Keratinocyte (primary cell): ENCODE measurements around the gene TACR2. TPM values are rescaled to one million over a fixed set of nuclear protein-coding genes. Genes with fewer than 3 reads are reported as not detected.

Experiments
- DNase-seq: peaks from one replicate; pipeline ENCODE4 v3.0.0-alpha.2; 2011; ENCODE audit warnings: low read depth, missing footprints, low spot score
- FAIRE-seq: peaks from 2 replicates; lab custom pipeline; 2011; peaks lifted over from hg19 to GRCh38; lab: Jason Lieb, UNC
- H2AFZ ChIP-seq: 2 replicates; pipeline ENCODE4 v1.6.0; 2012; ENCODE audit warnings: low read length, control low read depth, inconsistent platforms; ENCODE audit not compliant: control insufficient read depth
- H3K27ac ChIP-seq: 2 replicates; pipeline ENCODE4 v1.5.1; 2011; ENCODE audit warnings: low read length; ENCODE audit not compliant: control insufficient read depth, insufficient read depth
- H3K27me3 ChIP-seq: 3 replicates; pipeline ENCODE4 v1.6.0; 2011; ENCODE audit warnings: low read length; ENCODE audit not compliant: control insufficient read depth, insufficient read depth; ENCODE audit errors: extremely low read depth
- H3K36me3 ChIP-seq, 2 experiments: 2 replicates in 1 of 2; 3 replicates in 1 of 2; pipeline ENCODE4 v1.5.1; 2011; ENCODE audit warnings: low read length in 2 of 2, mild to moderate bottlenecking in 1 of 2; ENCODE audit not compliant: control insufficient read depth in 2 of 2, insufficient read depth in 2 of 2; ENCODE audit errors: extremely low read depth in 1 of 2
- H3K4me1 ChIP-seq: 3 replicates; pipeline ENCODE4 v1.5.1; 2011; ENCODE audit warnings: low read length; ENCODE audit not compliant: control insufficient read depth, insufficient read depth; ENCODE audit errors: extremely low read depth
- H3K4me2 ChIP-seq: 3 replicates; pipeline ENCODE4 v1.6.0; 2011; ENCODE audit warnings: low read depth, low read length; ENCODE audit not compliant: control insufficient read depth, insufficient read depth; ENCODE audit errors: extremely low read depth
- H3K4me3 ChIP-seq, 3 experiments: fragments of 200-600 bp in 1 of 3; sonication (generic) in 1 of 3; 2 replicates in 2 of 3; 3 replicates in 1 of 3; pipeline ENCODE4 v1.5.1; 2011 to 2016; ENCODE audit warnings: low read length in 3 of 3, mild to moderate bottlenecking in 3 of 3, control low read depth in 2 of 3, inconsistent platforms in 1 of 3, low read depth in 1 of 3, mixed read lengths in 1 of 3, mixed run types in 1 of 3, moderate library complexity in 1 of 3; ENCODE audit not compliant: control insufficient read depth in 2 of 3, insufficient read depth in 2 of 3; ENCODE audit errors: extremely low read depth in 1 of 3
- H3K79me2 ChIP-seq: 2 replicates; pipeline ENCODE4 v1.6.0; 2012; ENCODE audit warnings: low read length; ENCODE audit not compliant: control insufficient read depth, insufficient read depth
- H3K9ac ChIP-seq: 3 replicates; pipeline ENCODE4 v1.6.0; 2011; ENCODE audit warnings: low read length; ENCODE audit not compliant: control insufficient read depth, insufficient read depth; ENCODE audit errors: extremely low read depth
- H3K9me1 ChIP-seq: 3 replicates; pipeline ENCODE4 v1.6.0; 2011; ENCODE audit warnings: low read length; ENCODE audit not compliant: control insufficient read depth, insufficient read depth; ENCODE audit errors: extremely low read depth
- H3K9me3 ChIP-seq: 2 replicates; pipeline ENCODE4 v1.5.1; 2012; ENCODE audit warnings: low read depth, low read length; ENCODE audit not compliant: control insufficient read depth
- H4K20me1 ChIP-seq: 3 replicates; pipeline ENCODE4 v1.6.0; 2011; ENCODE audit warnings: low read length; ENCODE audit not compliant: control insufficient read depth, insufficient read depth; ENCODE audit errors: extremely low read depth
- EZH2 ChIP-seq: IDR thresholded peaks from one replicate; pipeline ENCODE4 v1.6.1; 2012; ENCODE audit warnings: inconsistent platforms, mild to moderate bottlenecking, low read length, moderate library complexity
- dilution Hi-C: fragments of 300-500 bp; cut with MboI; formaldehyde crosslinking; loops from one replicate; pipeline ENCODE4 v1.7.0; 2020; ENCODE audit warnings: low sequenced_read_pairs; ENCODE audit not compliant: extremely low pct_ligation_motif_present
- polyA plus RNA-seq, 5 experiments: library from polyadenylated mRNA; depleted of rRNA in 3 of 5; stranded (reverse) in 3 of 5; stranded (forward) in 1 of 5; unstranded in 1 of 5; fragments of >200 nt; gene quantifications; 1 replicate in 1 of 5; 2 replicates in 3 of 5; 3 replicates in 1 of 5; pipeline versions ENCODE4 v1.2.1 to v1.2.3, GENCODE V29; 2011 to 2012; ENCODE audit warnings: missing spikeins in 2 of 5, low read depth in 1 of 5, low replicate concordance in 1 of 5
- TF ChIP-seq, protein P1 (sequence below), 3 experiments: IDR thresholded peaks in 1 of 3; conservative IDR thresholded peaks in 1 of 3; optimal IDR thresholded peaks in 1 of 3; 2 replicates in 2 of 3; 3 replicates in 1 of 3; pipeline versions ENCODE3 to v1.5.1; 2011; ENCODE audit warnings: low read length in 3 of 3, mild to moderate bottlenecking in 3 of 3, moderate library complexity in 2 of 3, control low read depth in 1 of 3, inconsistent platforms in 1 of 3; ENCODE audit not compliant: insufficient read depth in 2 of 3; ENCODE audit errors: extremely low read depth in 1 of 3

Gene TACR2
- polyA plus RNA-seq, 1 donor (not counting 4 experiments of a cell fraction or from before 2014, with no cell fraction given), result 0.07 TPM

DNA sequence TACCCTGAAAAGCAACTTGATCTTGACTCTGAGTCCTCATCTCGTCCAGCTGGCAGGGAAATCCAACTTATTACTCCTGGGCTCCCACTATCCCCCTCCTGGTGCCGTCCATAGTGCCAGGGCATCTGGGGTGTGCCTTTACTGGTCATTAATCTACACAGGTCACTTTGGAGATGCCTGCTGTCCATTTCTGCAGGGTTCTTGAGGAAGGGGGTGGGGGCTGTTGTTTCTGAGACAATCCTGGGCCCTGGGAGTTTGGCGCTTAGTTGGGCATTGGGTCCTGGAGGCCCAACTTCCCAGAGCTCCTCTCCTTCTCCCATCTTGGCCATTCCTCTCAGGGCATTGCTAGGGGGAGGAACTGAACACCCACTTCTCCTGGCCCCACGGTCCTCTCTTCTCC is 6.0 kb upstream of the TACR2 start:
- Histone ChIP-seq H3K27me3 (no peaks in the 10 kb centered on the region), H3K4me1 (peaks cover 10% of the 10 kb centered on the region), H4K20me1 (no peaks in the 10 kb centered on the region), H3K36me3 (no peaks in the 10 kb centered on the region), H3K4me2 (no peak overlapping the region), H2AFZ (no peak overlapping the region), H3K27ac (no peak overlapping the region), H3K9me3 (no peaks in the 10 kb centered on the region), H3K9ac (no peak overlapping the region), H3K9me1 (no peaks in the 10 kb centered on the region), H3K79me2 (no peaks in the 10 kb centered on the region), H3K4me3 (no peak overlapping the region)
- no peak for FAIRE-seq
- dilution Hi-C loops, result no loop called here
- no peak for TF ChIP-seq EZH2
- TF ChIP-seq, protein P1, sequence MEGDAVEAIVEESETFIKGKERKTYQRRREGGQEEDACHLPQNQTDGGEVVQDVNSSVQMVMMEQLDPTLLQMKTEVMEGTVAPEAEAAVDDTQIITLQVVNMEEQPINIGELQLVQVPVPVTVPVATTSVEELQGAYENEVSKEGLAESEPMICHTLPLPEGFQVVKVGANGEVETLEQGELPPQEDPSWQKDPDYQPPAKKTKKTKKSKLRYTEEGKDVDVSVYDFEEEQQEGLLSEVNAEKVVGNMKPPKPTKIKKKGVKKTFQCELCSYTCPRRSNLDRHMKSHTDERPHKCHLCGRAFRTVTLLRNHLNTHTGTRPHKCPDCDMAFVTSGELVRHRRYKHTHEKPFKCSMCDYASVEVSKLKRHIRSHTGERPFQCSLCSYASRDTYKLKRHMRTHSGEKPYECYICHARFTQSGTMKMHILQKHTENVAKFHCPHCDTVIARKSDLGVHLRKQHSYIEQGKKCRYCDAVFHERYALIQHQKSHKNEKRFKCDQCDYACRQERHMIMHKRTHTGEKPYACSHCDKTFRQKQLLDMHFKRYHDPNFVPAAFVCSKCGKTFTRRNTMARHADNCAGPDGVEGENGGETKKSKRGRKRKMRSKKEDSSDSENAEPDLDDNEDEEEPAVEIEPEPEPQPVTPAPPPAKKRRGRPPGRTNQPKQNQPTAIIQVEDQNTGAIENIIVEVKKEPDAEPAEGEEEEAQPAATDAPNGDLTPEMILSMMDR (optimal IDR thresholded peaks at IDR 0.05 in 1 of 3, IDR thresholded peaks at IDR 0.05 in 1 of 3, conservative IDR thresholded peaks at IDR 0.05 in 1 of 3; ENCODE audit: extremely low read depth in 1 of 3, insufficient read depth in 2 of 3, low read length in 3 of 3), result no peak
- DNase-seq, result no peak

DNA sequence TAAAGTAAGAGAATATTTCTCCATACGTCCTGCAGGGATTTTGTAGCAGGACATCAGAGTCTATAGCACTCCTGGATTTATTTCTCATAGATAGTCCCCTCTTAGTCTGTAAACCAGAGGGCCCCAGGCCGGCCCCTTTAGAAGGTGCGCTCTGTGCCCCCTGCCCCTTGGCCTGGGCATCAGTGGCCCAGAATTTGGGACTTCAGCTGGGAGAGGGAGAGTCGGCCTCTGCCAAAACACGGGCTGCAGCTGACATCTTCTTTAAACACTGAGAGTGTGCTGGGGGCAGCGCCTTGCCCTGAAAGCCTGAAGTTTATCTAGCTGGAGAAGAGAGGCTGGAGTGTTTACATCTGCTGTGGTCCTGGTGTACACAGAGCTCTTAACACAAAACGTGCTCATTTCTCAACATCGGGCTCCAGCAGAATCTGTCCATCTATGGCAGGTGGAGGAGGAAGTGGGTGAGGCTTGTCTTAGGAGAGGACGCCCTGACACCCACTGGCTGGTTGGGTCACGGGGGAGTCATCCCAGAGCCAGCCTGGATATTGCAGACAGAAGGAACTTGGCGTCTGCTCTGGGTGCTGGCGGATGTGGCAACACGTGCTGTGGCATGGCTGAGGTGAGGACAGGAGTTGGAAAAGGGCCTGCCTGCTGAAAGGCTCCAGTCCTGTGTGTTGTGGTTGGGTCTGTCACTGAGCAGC is 5.0 kb upstream of the TACR2 start:
- dilution Hi-C loops, result no loop called here
- Histone ChIP-seq H3K27me3 (no peaks in the 10 kb centered on the region), H3K79me2 (no peaks in the 10 kb centered on the region), H3K4me1 (peaks cover 10% of the 10 kb centered on the region), H3K4me3 (no peak overlapping the region), H3K4me2 (no peak overlapping the region), H4K20me1 (no peaks in the 10 kb centered on the region), H3K9me1 (no peaks in the 10 kb centered on the region), H3K27ac (no peak overlapping the region), H2AFZ (no peak overlapping the region), H3K9me3 (no peaks in the 10 kb centered on the region), H3K36me3 (no peaks in the 10 kb centered on the region), H3K9ac (no peak overlapping the region)
- TF ChIP-seq EZH2, result no peak
- TF ChIP-seq, protein P1 (optimal IDR thresholded peaks at IDR 0.05 in 1 of 3, IDR thresholded peaks at IDR 0.05 in 1 of 3, conservative IDR thresholded peaks at IDR 0.05 in 1 of 3; ENCODE audit: extremely low read depth in 1 of 3, insufficient read depth in 2 of 3, low read length in 3 of 3), result no peak
- DNase-seq (no peak), FAIRE-seq (no peak)
